Hepatocyte (in vitro differentiated cells): Measurements from ENCODE around the gene CDH4. TPM values are rescaled to one million over a fixed set of nuclear protein-coding genes. Genes with fewer than 3 reads are reported as not detected.

Experiments used
- DNase-seq: peaks from one replicate; pipeline ENCODE4 v3.0.0-alpha.2; 2016; ENCODE audit warnings: low spot score
- H2AFZ ChIP-seq: fragments of 200-600 bp; sonication (generic); 2 replicates; pipeline ENCODE4 v1.6.0; 2016; ENCODE audit warnings: antibody characterized with exemption, mild to moderate bottlenecking
- H3K27ac ChIP-seq: fragments of 200-600 bp; sonication (generic); 2 replicates; pipeline ENCODE4 v1.5.1; 2016; ENCODE audit warnings: mild to moderate bottlenecking
- H3K27me3 ChIP-seq: fragments of 200-600 bp; sonication (generic); 2 replicates; pipeline ENCODE4 v1.6.1; 2016
- H3K36me3 ChIP-seq: fragments of 200-600 bp; sonication (generic); replicated peaks from 2 replicates; pipeline ENCODE4 v1.5.1; 2016; ENCODE audit warnings: low read depth; ENCODE audit not compliant: insufficient read depth
- H3K4me1 ChIP-seq: fragments of 200-600 bp; sonication (generic); 2 replicates; pipeline ENCODE4 v1.5.1; 2016; ENCODE audit warnings: mild to moderate bottlenecking, moderate library complexity; ENCODE audit not compliant: insufficient read depth
- H3K4me2 ChIP-seq: fragments of 200-600 bp; sonication (generic); 2 replicates; pipeline ENCODE4 v1.6.0; 2016
- H3K4me3 ChIP-seq: fragments of 200-600 bp; sonication (generic); 2 replicates; pipeline ENCODE4 v1.5.1; 2016; ENCODE audit warnings: mild to moderate bottlenecking
- H3K79me2 ChIP-seq: fragments of 200-600 bp; sonication (generic); 2 replicates; pipeline ENCODE4 v1.6.0; 2017; ENCODE audit warnings: mild to moderate bottlenecking
- H3K9me2 ChIP-seq: fragments of 200-600 bp; sonication (generic); replicated peaks from 2 replicates; pipeline ENCODE4 v1.6.0; 2017; ENCODE audit warnings: mild to moderate bottlenecking; ENCODE audit not compliant: insufficient read depth
- H3K9me3 ChIP-seq: fragments of 200-600 bp; sonication (generic); 2 replicates; pipeline ENCODE4 v1.5.1; 2016; ENCODE audit warnings: low read depth, mild to moderate bottlenecking
- H4K20me1 ChIP-seq: fragments of 200-600 bp; sonication (generic); 2 replicates; pipeline ENCODE4 v1.6.0; 2016; ENCODE audit warnings: mild to moderate bottlenecking; ENCODE audit not compliant: insufficient read depth, poor library complexity, severe bottlenecking
- EZH2 ChIP-seq: fragments of 200-600 bp; sonication (generic); IDR thresholded peaks from 2 replicates; pipeline ENCODE4 v1.6.1; 2016; ENCODE audit warnings: antibody characterized with exemption, mild to moderate bottlenecking, borderline replicate concordance
- EZH2phosphoT487 ChIP-seq: fragments of 200-600 bp; sonication (generic); IDR thresholded peaks from one replicate; pipeline ENCODE4 v1.6.1; 2018; ENCODE audit warnings: antibody characterized with exemption, mild to moderate bottlenecking, low read depth, moderate library complexity; ENCODE audit not compliant: unreplicated experiment, severe bottlenecking
- WGBS: methylation state at CpG from one replicate; pipeline ENCODE4 v1.1.6; 2016; ENCODE audit warnings: low lambda C conversion rate; ENCODE audit errors: missing lambda C conversion rate; 5-methylcytosine and 5-hydroxymethylcytosine counted together
- polyA plus RNA-seq: library from polyadenylated mRNA; unstranded; fragments of >200 nt; fragmentation: Nextera tagmentation; extraction: Ambion mirVana; gene quantifications from 2 replicates; pipeline ENCODE4 v1.2.1, GENCODE V29; 2016
- total RNA-seq: library from RNA; depleted of rRNA; stranded (reverse); fragments of >200 nt; gene quantifications from 2 replicates; pipeline ENCODE4 v1.2.3, GENCODE V29; 2014
- TF ChIP-seq, protein P1 (sequence below): fragments of 200-600 bp; sonication (generic); IDR thresholded peaks from 2 replicates; pipeline ENCODE4 v1.5.1; 2016; ENCODE audit warnings: antibody characterized with exemption, mild to moderate bottlenecking; ENCODE audit not compliant: poor library complexity

The CDH4 gene
- total and polyA plus RNA-seq, 2 experiments from 2014 or later: 0.53 to 0.73 TPM

DNA sequence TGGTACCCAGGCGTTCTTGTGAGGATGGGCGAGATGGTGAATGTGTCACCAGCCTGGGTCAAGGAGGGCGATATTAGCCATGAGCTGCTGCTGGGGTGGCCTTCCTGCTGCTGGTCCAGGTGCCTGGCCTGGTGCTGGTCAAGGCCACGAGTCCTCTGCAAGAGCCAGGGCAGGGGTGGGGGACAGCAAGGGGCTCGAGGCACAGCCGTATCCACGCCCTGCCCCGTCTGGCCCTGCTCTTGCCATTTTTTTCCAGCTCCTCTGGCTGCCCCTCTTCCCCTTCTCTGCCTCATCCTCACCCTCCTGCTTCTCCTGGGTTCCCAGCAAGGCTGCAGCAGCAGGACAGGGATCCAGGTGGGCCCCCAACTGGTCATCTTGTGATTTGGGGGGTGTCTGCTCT lies 51.2 kb downstream of the CDH4 start:
- H4K20me1 ChIP-seq: no peaks in the 10 kb centered on the region
- no peak for TF ChIP-seq EZH2phosphoT487
- no peak for TF ChIP-seq EZH2
- TF ChIP-seq, protein P1, sequence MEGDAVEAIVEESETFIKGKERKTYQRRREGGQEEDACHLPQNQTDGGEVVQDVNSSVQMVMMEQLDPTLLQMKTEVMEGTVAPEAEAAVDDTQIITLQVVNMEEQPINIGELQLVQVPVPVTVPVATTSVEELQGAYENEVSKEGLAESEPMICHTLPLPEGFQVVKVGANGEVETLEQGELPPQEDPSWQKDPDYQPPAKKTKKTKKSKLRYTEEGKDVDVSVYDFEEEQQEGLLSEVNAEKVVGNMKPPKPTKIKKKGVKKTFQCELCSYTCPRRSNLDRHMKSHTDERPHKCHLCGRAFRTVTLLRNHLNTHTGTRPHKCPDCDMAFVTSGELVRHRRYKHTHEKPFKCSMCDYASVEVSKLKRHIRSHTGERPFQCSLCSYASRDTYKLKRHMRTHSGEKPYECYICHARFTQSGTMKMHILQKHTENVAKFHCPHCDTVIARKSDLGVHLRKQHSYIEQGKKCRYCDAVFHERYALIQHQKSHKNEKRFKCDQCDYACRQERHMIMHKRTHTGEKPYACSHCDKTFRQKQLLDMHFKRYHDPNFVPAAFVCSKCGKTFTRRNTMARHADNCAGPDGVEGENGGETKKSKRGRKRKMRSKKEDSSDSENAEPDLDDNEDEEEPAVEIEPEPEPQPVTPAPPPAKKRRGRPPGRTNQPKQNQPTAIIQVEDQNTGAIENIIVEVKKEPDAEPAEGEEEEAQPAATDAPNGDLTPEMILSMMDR: no peak
- H2AFZ ChIP-seq: no peak overlapping the region
- no peaks in the 10 kb centered on the region for H3K36me3 ChIP-seq
- WGBS: 96% methylated on average over 8 of the region's 8 CpGs
- no peaks in the 10 kb centered on the region for H3K4me1 ChIP-seq
- no peaks in the 10 kb centered on the region for H3K27me3 ChIP-seq
- no peaks in the 10 kb centered on the region for H3K9me3 ChIP-seq
- H3K79me2 ChIP-seq: no peaks in the 10 kb centered on the region
- no peaks in the 10 kb centered on the region for H3K9me2 ChIP-seq
- H3K27ac ChIP-seq: no peak overlapping the region
- no peak for DNase-seq
- no peak overlapping the region for H3K4me3 ChIP-seq
- no peak overlapping the region for H3K4me2 ChIP-seq

DNA sequence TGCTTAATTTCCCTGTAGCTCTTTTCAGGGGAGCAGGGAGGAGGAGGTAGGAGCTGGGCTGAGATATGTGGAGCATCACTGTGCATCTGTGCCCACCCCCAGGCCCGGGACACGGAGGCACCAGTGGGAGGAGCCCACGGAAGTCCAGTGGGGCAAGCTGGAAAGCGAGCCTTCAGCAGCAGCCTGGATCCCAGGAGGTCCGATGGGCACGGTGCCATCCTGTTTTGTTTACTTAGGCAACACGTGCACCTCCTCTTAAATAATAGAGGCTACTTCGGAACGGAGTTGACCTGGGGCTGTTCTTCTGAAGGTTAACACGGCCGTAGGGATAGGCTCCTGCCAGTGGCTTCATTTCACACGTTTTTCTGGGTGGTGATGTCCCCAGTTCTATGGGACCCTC lies 51.6 kb downstream of the CDH4 start:
- no peaks in the 10 kb centered on the region for H3K9me2 ChIP-seq
- no peak overlapping the region for H3K4me2 ChIP-seq
- WGBS: 90% methylated on average over 12 of the region's 12 CpGs
- H4K20me1 ChIP-seq: no peaks in the 10 kb centered on the region
- H3K27me3 ChIP-seq: no peaks in the 10 kb centered on the region
- no peak for DNase-seq
- H3K9me3 ChIP-seq: no peaks in the 10 kb centered on the region
- H3K79me2 ChIP-seq: no peaks in the 10 kb centered on the region
- no peaks in the 10 kb centered on the region for H3K36me3 ChIP-seq
- no peak overlapping the region for H3K27ac ChIP-seq
- no peaks in the 10 kb centered on the region for H3K4me1 ChIP-seq
- TF ChIP-seq, protein P1: no peak
- no peak for TF ChIP-seq EZH2phosphoT487
- no peak for TF ChIP-seq EZH2
- H3K4me3 ChIP-seq: no peak overlapping the region
- no peak overlapping the region for H2AFZ ChIP-seq

DNA sequence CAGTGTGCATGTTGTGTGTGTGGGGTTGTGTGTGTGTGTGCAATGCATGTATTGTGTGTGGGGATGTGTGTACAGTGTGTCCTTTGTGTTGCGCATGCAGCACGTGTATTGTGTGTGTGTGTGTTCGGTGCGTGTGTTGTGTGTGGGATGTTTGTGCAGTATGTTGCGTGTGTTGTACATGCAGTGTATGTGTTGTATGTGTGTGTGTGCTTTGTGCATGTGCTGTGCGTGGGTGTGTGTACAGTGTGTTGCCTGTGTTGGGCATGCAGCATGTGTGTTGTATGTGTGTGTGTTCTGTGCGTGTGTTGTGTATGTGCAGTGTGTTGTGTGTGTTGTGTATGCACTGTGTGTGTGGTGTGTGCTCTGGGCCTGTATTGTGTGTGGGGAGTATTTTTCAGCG lies 52.7 kb downstream of the CDH4 start:
- Histone ChIP-seq H4K20me1 (no peaks in the 10 kb centered on the region), H3K4me2 (no peak overlapping the region), H3K36me3 (no peaks in the 10 kb centered on the region), H2AFZ (no peak overlapping the region), H3K9me2 (no peaks in the 10 kb centered on the region), H3K27ac (no peak overlapping the region), H3K27me3 (no peaks in the 10 kb centered on the region), H3K4me3 (no peak overlapping the region), H3K4me1 (no peaks in the 10 kb centered on the region), H3K9me3 (no peaks in the 10 kb centered on the region), H3K79me2 (no peaks in the 10 kb centered on the region)
- no peak for TF ChIP-seq EZH2phosphoT487
- no peak for TF ChIP-seq EZH2
- 98% methylated on average over 8 of the region's 8 CpGs for WGBS
- DNase-seq: no peak

DNA sequence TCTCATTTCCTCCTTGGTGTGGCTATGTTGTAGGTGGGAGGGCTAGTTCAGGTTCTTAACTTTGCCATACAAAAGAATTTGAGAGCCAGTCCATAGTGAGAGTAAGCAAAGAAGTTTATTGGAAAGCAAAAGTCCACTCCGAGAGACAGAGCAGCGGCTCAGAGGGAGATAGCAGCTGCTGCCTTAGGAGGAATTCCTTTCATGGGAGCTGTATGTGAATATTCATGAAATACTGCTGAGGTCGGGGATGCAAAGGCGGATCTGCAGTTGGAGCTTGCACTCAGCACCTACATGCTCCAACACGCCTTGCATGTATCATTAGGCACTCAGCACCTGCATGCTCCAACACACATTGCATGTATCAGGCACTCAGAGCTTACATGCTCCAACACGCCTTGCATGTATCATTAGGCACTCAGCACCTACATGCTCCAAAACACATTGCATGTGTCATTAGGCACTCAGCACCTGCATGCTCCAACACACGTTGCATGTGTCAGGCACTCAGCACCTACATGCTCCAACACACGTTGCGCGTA lies 54.9 kb downstream of the CDH4 start:
- H3K27ac ChIP-seq: no peak overlapping the region

More for the DNA sequence above, 54.9 kb downstream of the CDH4 start:
- no peak for TF ChIP-seq EZH2phosphoT487
- TF ChIP-seq EZH2: no peak
- TF ChIP-seq, protein P1: no peak
- Histone ChIP-seq H3K4me2 (no peak overlapping the region), H3K9me3 (no peaks in the 10 kb centered on the region), H3K36me3 (no peaks in the 10 kb centered on the region), H4K20me1 (no peaks in the 10 kb centered on the region), H2AFZ (no peak overlapping the region), H3K4me1 (no peaks in the 10 kb centered on the region), H3K79me2 (no peaks in the 10 kb centered on the region), H3K27me3 (no peaks in the 10 kb centered on the region), H3K9me2 (no peaks in the 10 kb centered on the region), H3K4me3 (no peak overlapping the region)
- 79% methylated on average over 10 of the region's 10 CpGs for WGBS
- DNase-seq: no peak
